DMS 273 (cell line): ENCODE results near the gene TEN1.

Experiments
- DNase-seq: peaks from one replicate; lab custom pipeline; 2025; ENCODE audit not compliant: unreplicated experiment; lab: John Stamatoyannopoulos, UW

Gene TEN1

GRCh38 chr17:75976175-75976848 is 2.7 kb upstream of the TEN1 start:
- no peak for DNase-seq

GRCh38 chr17:75979705-75980187 is 706 bp downstream of the TEN1 start:
- no peak for DNase-seq

GRCh38 chr17:75980188-75981018 is 1.4 kb downstream of the TEN1 start:
- DNase-seq = peak; percentile 34

- no peak for DNase-seq
Measured at GRCh38 chr17:75981019-75981615, 2.1 kb downstream of the TEN1 start.

GRCh38 chr17:75983501-75984181 is 4.6 kb downstream of the TEN1 start:
- DNase-seq = peak; percentile 34

- DNase-seq = no peak
Measured at GRCh38 chr17:75985986-75986385, 6.9 kb downstream of the TEN1 start.

GRCh38 chr17:75987041-75987440 is 8.0 kb downstream of the TEN1 start:
- no peak for DNase-seq

GRCh38 chr17:75991396-75991795 is 12.4 kb downstream of the TEN1 start:
- no peak for DNase-seq

GRCh38 chr17:75994802-75995370 is 15.8 kb downstream of the TEN1 start:
- DNase-seq = no peak

- DNase-seq = no peak
Measured at GRCh38 chr17:75995385-75995925, 16.4 kb downstream of the TEN1 start.

GRCh38 chr17:75996665-75997590 is 17.9 kb downstream of the TEN1 start:
- no peak for DNase-seq

- no peak for DNase-seq
Measured at GRCh38 chr17:75998327-75998795, 19.3 kb downstream of the TEN1 start.

GRCh38 chr17:76000016-76000754 is 21.1 kb downstream of the TEN1 start:
- DNase-seq = peak; percentile 72

GRCh38 chr17:76000755-76001521 is 21.9 kb downstream of the TEN1 start, which contains the start of gene CDK3:
Gene CDK3, plus strand, starts transcription at chr17:76000855. Its CDS starts 571 bp downstream, at chr17:76001426.
- no peak for DNase-seq

- DNase-seq = no peak
Measured at GRCh38 chr17:76002100-76002499, 23.1 kb downstream of the TEN1 start.

GRCh38 chr17:76003915-76004314 is 24.9 kb downstream of the TEN1 start:
- no peak for DNase-seq

- no peak for DNase-seq
Measured at GRCh38 chr17:76004750-76005262, 25.8 kb downstream of the TEN1 start.
